ENCODE measurements around the gene TNIP3. TPM values are rescaled to one million over a fixed set of nuclear protein-coding genes. Genes with fewer than 3 reads are reported as not detected.
A peak's percentile ranks its signal among the peaks of the same experiment; 100 is the strongest.

The TNIP3 gene
- total RNA-seq, 6 donors from 2014 or later: 0.89 to 8.0 (median 2.3) TPM

DNA sequence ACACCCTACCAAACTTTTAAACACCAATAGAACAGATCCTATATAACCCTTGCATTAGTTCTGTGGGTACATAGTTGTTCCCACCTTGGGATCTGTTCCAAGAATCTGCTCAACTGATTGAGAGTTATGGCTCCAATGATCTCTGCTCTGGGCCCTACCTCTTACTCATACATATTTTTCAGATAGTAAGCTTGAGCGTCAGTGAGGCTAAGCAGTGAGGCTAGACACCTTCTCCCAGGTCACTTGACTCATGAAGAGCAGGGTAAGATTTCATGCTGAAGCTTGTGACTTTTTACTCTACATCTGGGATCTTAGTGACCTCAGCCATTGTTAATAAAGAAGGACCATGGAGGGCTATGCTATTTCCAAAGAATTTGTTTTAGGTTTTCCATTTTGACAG is 23.1 kb upstream of the TNIP3 start:
- Histone ChIP-seq H3K9me3 (no peaks in the 10 kb centered on the region), H3K27me3 (no peaks in the 10 kb centered on the region), H3K4me3 (no peak overlapping the region), H3K36me3 (no peaks in the 10 kb centered on the region), H3K4me1 (peaks cover under 1 to 11% (median 8%) of the 10 kb centered on the region in 4 donors), H3K27ac (no peak overlapping the region)
- no peak for TF ChIP-seq POLR2AphosphoS5 (IDR thresholded peaks at IDR 0.05)
- no peak for TF ChIP-seq EP300 (IDR thresholded peaks at IDR 0.05)
- TF ChIP-seq, protein P1, sequence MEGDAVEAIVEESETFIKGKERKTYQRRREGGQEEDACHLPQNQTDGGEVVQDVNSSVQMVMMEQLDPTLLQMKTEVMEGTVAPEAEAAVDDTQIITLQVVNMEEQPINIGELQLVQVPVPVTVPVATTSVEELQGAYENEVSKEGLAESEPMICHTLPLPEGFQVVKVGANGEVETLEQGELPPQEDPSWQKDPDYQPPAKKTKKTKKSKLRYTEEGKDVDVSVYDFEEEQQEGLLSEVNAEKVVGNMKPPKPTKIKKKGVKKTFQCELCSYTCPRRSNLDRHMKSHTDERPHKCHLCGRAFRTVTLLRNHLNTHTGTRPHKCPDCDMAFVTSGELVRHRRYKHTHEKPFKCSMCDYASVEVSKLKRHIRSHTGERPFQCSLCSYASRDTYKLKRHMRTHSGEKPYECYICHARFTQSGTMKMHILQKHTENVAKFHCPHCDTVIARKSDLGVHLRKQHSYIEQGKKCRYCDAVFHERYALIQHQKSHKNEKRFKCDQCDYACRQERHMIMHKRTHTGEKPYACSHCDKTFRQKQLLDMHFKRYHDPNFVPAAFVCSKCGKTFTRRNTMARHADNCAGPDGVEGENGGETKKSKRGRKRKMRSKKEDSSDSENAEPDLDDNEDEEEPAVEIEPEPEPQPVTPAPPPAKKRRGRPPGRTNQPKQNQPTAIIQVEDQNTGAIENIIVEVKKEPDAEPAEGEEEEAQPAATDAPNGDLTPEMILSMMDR (IDR thresholded peaks at IDR 0.05): no peak
- no peak for TF ChIP-seq POLR2A (IDR thresholded peaks at IDR 0.05)
- DNase-seq (no peak), ATAC-seq (ENCODE audit: low FRiP score in 2 of 2) (no peak)
- 77 to 91% methylated on average over 1 of the region's 1 CpG for WGBS, 2 donors

DNA sequence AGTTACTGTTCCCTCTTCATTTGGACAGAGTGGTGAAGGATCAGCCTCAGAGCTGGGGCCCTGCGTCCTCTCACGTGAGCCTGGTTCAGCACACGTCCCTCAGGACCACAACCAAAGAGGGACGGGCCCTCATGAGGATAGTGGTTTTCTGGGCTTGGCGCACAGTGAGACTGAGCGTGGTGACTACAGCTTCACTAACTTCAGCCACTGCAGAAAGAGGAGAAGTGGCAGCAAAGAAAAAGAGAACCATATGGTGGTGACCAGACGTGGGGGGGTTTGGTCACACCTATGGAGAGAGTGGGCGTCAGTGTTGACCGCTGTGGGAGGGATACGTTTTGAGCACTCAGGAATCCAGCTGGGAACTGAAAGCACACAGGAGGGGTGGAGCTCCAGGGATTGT is 21.8 kb upstream of the TNIP3 start:
- H3K36me3 ChIP-seq: no peaks in the 10 kb centered on the region
- H3K27me3 ChIP-seq: no peaks in the 10 kb centered on the region
- ATAC-seq (ENCODE audit: low FRiP score in 2 of 2) (peak; percentile 21 to 40), DNase-seq (no peak)
- H3K27ac ChIP-seq: no peak overlapping the region
- no peak overlapping the region for H3K4me3 ChIP-seq
- H3K4me1 ChIP-seq: peaks cover 7 to 17% (median 10%) of the 10 kb centered on the region in 4 donors
- H3K9me3 ChIP-seq: no peaks in the 10 kb centered on the region
- WGBS, 2 donors: 87 to 89% methylated on average over 10 of the region's 10 CpGs
- TF ChIP-seq POLR2AphosphoS5 (IDR thresholded peaks at IDR 0.05): no peak

DNA sequence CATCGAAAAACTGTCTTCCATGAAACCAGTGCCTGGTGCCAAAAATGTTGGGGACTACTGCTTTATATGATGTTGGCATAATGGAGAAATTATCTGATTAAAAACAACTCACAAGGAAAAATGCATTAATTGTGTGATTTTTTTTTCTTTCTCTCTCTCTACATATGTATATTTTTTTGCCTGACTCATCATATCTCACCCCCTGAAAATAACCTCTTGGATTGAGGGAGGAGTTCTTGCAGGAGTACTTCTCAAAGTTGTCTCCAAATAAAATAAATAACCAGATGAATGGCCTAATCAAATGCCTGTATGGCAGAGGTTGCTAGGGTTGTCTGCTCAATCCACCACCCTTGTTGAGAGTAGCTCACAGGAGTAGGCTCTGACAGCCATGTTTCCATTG is 19.9 kb upstream of the TNIP3 start:
- no peaks in the 10 kb centered on the region for H3K27me3 ChIP-seq
- no peaks in the 10 kb centered on the region for H3K9me3 ChIP-seq
- ATAC-seq (ENCODE audit: low FRiP score in 2 of 2): no peak
- DNase-seq: no peak
- no peak for TF ChIP-seq POLR2AphosphoS5 (IDR thresholded peaks at IDR 0.05)
- H3K36me3 ChIP-seq: no peaks in the 10 kb centered on the region
- no peak overlapping the region for H3K27ac ChIP-seq
- peaks cover 7 to 17% (median 10%) of the 10 kb centered on the region in 4 donors for H3K4me1 ChIP-seq
- no peak overlapping the region for H3K4me3 ChIP-seq
- WGBS, 2 donors: 100% methylated on average over 1 of the region's 1 CpG

DNA sequence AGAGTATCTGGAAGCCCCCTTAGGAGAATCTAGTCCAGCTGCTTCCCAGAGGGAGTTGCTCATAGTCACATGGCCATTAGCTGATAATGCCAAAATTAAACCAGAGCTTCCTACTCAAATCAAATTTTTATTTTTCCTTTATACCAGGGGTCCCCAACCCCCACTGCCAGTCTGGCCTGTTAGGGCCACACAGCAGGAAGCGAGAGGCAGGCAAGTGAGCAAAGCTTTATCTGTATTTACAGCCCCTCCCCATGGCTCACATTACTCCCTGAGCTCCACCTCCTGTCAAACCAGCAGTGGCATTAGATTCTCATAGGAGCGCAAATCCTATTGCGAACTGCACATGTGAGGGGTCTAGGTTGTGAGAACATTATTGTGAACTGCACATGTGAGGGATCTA is 19.2 kb upstream of the TNIP3 start:
- WGBS, 2 donors: 73 to 97% methylated on average over 3 of the region's 3 CpGs
- TF ChIP-seq POLR2AphosphoS5 (IDR thresholded peaks at IDR 0.05): no peak
- no peak for TF ChIP-seq POLR2A (IDR thresholded peaks at IDR 0.05)
- TF ChIP-seq EP300 (IDR thresholded peaks at IDR 0.05): no peak
- TF ChIP-seq, protein P1 (IDR thresholded peaks at IDR 0.05): no peak
- no peak for ATAC-seq (ENCODE audit: low FRiP score in 2 of 2)

DNA sequence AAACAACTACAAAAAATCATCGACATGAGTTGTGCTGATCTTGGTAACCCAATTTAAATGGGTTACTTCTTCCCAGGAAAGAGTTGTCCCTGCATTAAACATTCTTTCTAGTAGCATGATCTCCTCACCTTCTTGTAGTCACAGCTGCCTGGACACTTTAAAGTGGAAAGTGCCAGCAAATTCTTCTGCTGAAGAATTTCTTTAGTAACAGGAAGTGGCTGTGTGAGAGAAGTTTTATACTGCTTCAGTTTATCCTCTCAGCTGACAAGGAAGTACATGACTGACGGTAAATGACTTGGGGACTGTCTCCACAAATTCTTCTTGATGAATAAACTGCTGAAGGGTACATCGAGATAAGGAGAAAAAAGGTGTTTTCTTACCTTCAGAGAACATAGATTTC is 18.2 kb upstream of the TNIP3 start:
- H3K9me3 ChIP-seq: no peaks in the 10 kb centered on the region
- peaks cover 7 to 17% (median 10%) of the 10 kb centered on the region in 4 donors for H3K4me1 ChIP-seq
- H3K4me3 ChIP-seq: peak overlapping the region in 2 of 4 donors; percentile 22 to 33
- H3K36me3 ChIP-seq: no peaks in the 10 kb centered on the region
- no peak for DNase-seq
- TF ChIP-seq POLR2A (IDR thresholded peaks at IDR 0.05) (peak in 2 of 4 donors; percentile 11 to 49), EP300 (IDR thresholded peaks at IDR 0.05) (no peak)
- no peaks in the 10 kb centered on the region for H3K27me3 ChIP-seq
- WGBS, 2 donors: 20 to 29% methylated on average over 3 of the region's 3 CpGs
- H3K27ac ChIP-seq: peak overlapping the region; percentile 50 to 79 (median 73)
- ATAC-seq (ENCODE audit: low FRiP score in 2 of 2): peak; percentile 42 to 44

More for the DNA sequence above, 19.2 kb upstream of the TNIP3 start:
- peaks cover 7 to 17% (median 10%) of the 10 kb centered on the region in 4 donors for H3K4me1 ChIP-seq
- DNase-seq: no peak
- H3K9me3 ChIP-seq: no peaks in the 10 kb centered on the region
- H3K36me3 ChIP-seq: no peaks in the 10 kb centered on the region
- no peak overlapping the region for H3K27ac ChIP-seq
- H3K4me3 ChIP-seq: no peak overlapping the region
- H3K27me3 ChIP-seq: no peaks in the 10 kb centered on the region

DNA sequence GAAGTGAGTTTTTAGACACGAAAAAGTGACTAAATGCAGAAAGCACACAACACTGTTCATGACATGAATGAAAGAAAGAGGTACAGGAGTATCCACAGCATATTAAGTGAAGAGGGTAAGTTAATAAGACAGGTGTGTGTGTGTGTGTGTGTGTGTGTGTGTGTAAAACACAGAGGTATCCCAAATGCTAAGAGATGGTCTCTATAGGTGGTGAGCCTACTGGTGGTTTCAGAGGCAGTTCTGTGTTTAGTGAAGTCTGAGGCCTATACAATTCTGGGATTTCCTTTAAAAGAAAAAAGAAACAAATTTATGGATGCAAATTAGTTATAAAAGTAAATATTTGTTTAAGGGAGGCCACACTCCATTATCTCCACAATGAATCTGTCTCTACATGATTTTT is 17.4 kb upstream of the TNIP3 start:
- WGBS, 2 donors: 85 to 88% methylated on average over 1 of the region's 1 CpG
- Histone ChIP-seq H3K27me3 (no peaks in the 10 kb centered on the region), H3K4me1 (peaks cover 7 to 17% (median 10%) of the 10 kb centered on the region in 4 donors), H3K27ac (peak overlapping the region; percentile 50 to 79 (median 73)), H3K36me3 (no peaks in the 10 kb centered on the region), H3K4me3 (no peak overlapping the region), H3K9me3 (no peaks in the 10 kb centered on the region)
- DNase-seq (no peak), ATAC-seq (ENCODE audit: low FRiP score in 2 of 2) (no peak)
- TF ChIP-seq, protein P1 (IDR thresholded peaks at IDR 0.05): no peak
- TF ChIP-seq EP300 (IDR thresholded peaks at IDR 0.05): no peak
- TF ChIP-seq POLR2AphosphoS5 (IDR thresholded peaks at IDR 0.05): no peak
- no peak for TF ChIP-seq POLR2A (IDR thresholded peaks at IDR 0.05)
